SK-N-SH (cell line): ENCODE data around the gene FBXW5. TPM values are rescaled to one million over a fixed set of nuclear protein-coding genes. Genes with fewer than 3 reads are reported as not detected.

ENCODE experiments used
- CTCF ChIA-PET: fragments of 300-600, 350-600 bp; formaldehyde crosslinking; extraction: SDS; loops from one replicate; lab custom pipeline; 2021; lab: Yijun Ruan, JAX
- POLR2A ChIA-PET: fragments of 350-600 bp; sonication (Branson Sonifier 250); formaldehyde crosslinking; extraction: SDS; loops from one replicate; lab custom pipeline; 2020; ENCODE audit warnings: antibody characterized with exemption, inconsistent platforms; lab: Yijun Ruan, JAX
- DNase-seq: peaks from one replicate; pipeline ENCODE4 v3.0.0; 2012
- H2AFZ ChIP-seq: fragments of 200-600 bp; sonication (generic); 2 replicates; pipeline ENCODE4 v1.8.1; 2016; ENCODE audit warnings: antibody characterized with exemption, mild to moderate bottlenecking, low read depth
- H3F3A ChIP-seq: fragments of 200-600 bp; sonication (generic); replicated peaks from 2 replicates; pipeline ENCODE3; 2016; ENCODE audit warnings: antibody characterized with exemption, mild to moderate bottlenecking; ENCODE audit not compliant: insufficient read depth
- H3K27ac ChIP-seq, 2 experiments: fragments of 200-500 bp in 1 of 2; fragments of 200-600 bp in 1 of 2; sonication (Bioruptor generic) in 1 of 2; sonication (generic), shearing (Covaris generic) in 1 of 2; 2 replicates each; pipeline versions ENCODE4 v1.5.1 to v1.6.1; 2014 to 2016; ENCODE audit warnings: low read depth in 2 of 2, inconsistent platforms in 1 of 2, low read length in 1 of 2, mild to moderate bottlenecking in 1 of 2, mixed read lengths in 1 of 2
- H3K27me3 ChIP-seq: fragments of 200-600 bp; sonication (generic), shearing (Covaris generic); 2 replicates; pipeline ENCODE4 v1.6.1; 2016; ENCODE audit warnings: mixed run types; ENCODE audit not compliant: insufficient read depth
- H3K36me3 ChIP-seq, 2 experiments: fragments of 200-500 bp in 1 of 2; fragments of 200-600 bp in 1 of 2; sonication (Bioruptor generic) in 1 of 2; sonication (generic) in 1 of 2; replicated peaks in 1 of 2; 2 replicates each; pipeline versions ENCODE3 to v1.5.1; 2014 to 2016; ENCODE audit warnings: low read length in 1 of 2, mild to moderate bottlenecking in 1 of 2; ENCODE audit not compliant: insufficient read depth in 2 of 2, control insufficient read depth in 1 of 2
- H3K4me1 ChIP-seq, 2 experiments: fragments of 200-500 bp in 1 of 2; fragments of 200-600 bp in 1 of 2; sonication (Bioruptor generic) in 1 of 2; sonication (generic), shearing (Covaris generic) in 1 of 2; 2 replicates each; pipeline versions ENCODE4 v1.5.1 to v1.6.1; 2014 to 2016; ENCODE audit warnings: low read depth in 1 of 2, low read length in 1 of 2, mixed run types in 1 of 2; ENCODE audit not compliant: insufficient read depth in 2 of 2, control insufficient read depth in 1 of 2
- H3K4me2 ChIP-seq: fragments of 200-600 bp; sonication (generic), shearing (Covaris generic); 2 replicates; pipeline ENCODE4 v1.6.1; 2017; ENCODE audit warnings: mixed run types
- H3K4me3 ChIP-seq, 2 experiments: fragments of 200-500 bp in 1 of 2; fragments of 200-600 bp in 1 of 2; sonication (Bioruptor generic) in 1 of 2; sonication (generic), shearing (Covaris generic) in 1 of 2; 2 replicates each; pipeline versions ENCODE4 v1.5.1 to v1.8.1; 2014 to 2016; ENCODE audit warnings: low read depth in 2 of 2, inconsistent platforms in 1 of 2, low read length in 1 of 2, mild to moderate bottlenecking in 1 of 2, mixed read lengths in 1 of 2, moderate library complexity in 1 of 2
- H3K79me2 ChIP-seq: fragments of 200-600 bp; sonication (generic); 2 replicates; pipeline ENCODE4 v1.8.1; 2017; ENCODE audit warnings: mild to moderate bottlenecking; ENCODE audit not compliant: insufficient read depth
- H3K9ac ChIP-seq: fragments of 200-600 bp; sonication (generic); 2 replicates; pipeline ENCODE4 v1.6.1; 2017; ENCODE audit warnings: mixed run types
- H3K9me2 ChIP-seq: fragments of 200-600 bp; sonication (generic); 2 replicates; pipeline ENCODE4 v1.6.1; 2017; ENCODE audit warnings: mixed run types
- H3K9me3 ChIP-seq: fragments of 200-600 bp; sonication (generic); 2 replicates; pipeline ENCODE4 v1.6.1; 2017; ENCODE audit warnings: mixed run types, mild to moderate bottlenecking, moderate library complexity
- H4K20me1 ChIP-seq: fragments of 200-600 bp; sonication (generic); 2 replicates; pipeline ENCODE4 v1.6.1; 2017; ENCODE audit warnings: mild to moderate bottlenecking, mixed run types; ENCODE audit not compliant: insufficient read depth
- EZH2phosphoT487 ChIP-seq: fragments of 200-600 bp; sonication (generic); IDR thresholded peaks from 2 replicates; pipeline ENCODE4 v1.6.1; 2017; ENCODE audit warnings: low read depth, mixed run types, mild to moderate bottlenecking, antibody characterized with exemption, moderate library complexity, borderline replicate concordance
- FOXJ3 ChIP-seq: sonication (generic); formaldehyde crosslinking; IDR thresholded peaks from 2 replicates; pipeline ENCODE4 v1.5.1; 2020; ENCODE audit warnings: mild to moderate bottlenecking, missing genetic modification reagents
- GABPA ChIP-seq: IDR thresholded peaks from 2 replicates; pipeline ENCODE4 v1.4.0; 2012; ENCODE audit warnings: low read depth, mild to moderate bottlenecking
- GATA2 ChIP-seq: sonication (generic); formaldehyde crosslinking; IDR thresholded peaks from 2 replicates; pipeline ENCODE4 v1.5.0; 2020; ENCODE audit warnings: mild to moderate bottlenecking, missing genetic modification reagents
- MXI1 ChIP-seq: IDR thresholded peaks from 2 replicates; pipeline ENCODE4 v1.6.1; 2012; ENCODE audit warnings: mild to moderate bottlenecking, low read depth, low read length, improper control_type of control experiment
- POLR2AphosphoS5 ChIP-seq: IDR thresholded peaks from 2 replicates; pipeline ENCODE4 v1.6.1; 2012; ENCODE audit warnings: low read depth, low read length
- RAD21 ChIP-seq: IDR thresholded peaks from 2 replicates; pipeline ENCODE4 v1.6.1; 2012; ENCODE audit warnings: mild to moderate bottlenecking, low read length
- SIN3A ChIP-seq: IDR thresholded peaks from 2 replicates; pipeline ENCODE4 v1.6.1; 2012; ENCODE audit warnings: low read depth, mild to moderate bottlenecking, low read length, moderate library complexity, borderline replicate concordance
- SMC3 ChIP-seq: IDR thresholded peaks from 2 replicates; pipeline ENCODE4 v1.6.1; 2012; ENCODE audit warnings: low read depth, low read length, improper control_type of control experiment
- TAF1 ChIP-seq: IDR thresholded peaks from 2 replicates; pipeline ENCODE4 v1.6.1; 2012; ENCODE audit warnings: low read depth, mild to moderate bottlenecking, low read length, moderate library complexity, borderline replicate concordance
- TCF12 ChIP-seq: IDR thresholded peaks from 2 replicates; pipeline ENCODE4 v1.4.0; 2012
- TEAD4 ChIP-seq: IDR thresholded peaks from 2 replicates; pipeline ENCODE4 v1.4.0; 2012; ENCODE audit warnings: mild to moderate bottlenecking, borderline replicate concordance; ENCODE audit not compliant: insufficient read depth
- YY1 ChIP-seq: IDR thresholded peaks from 2 replicates; pipeline ENCODE4 v1.4.0; 2012; ENCODE audit warnings: low read depth, mild to moderate bottlenecking
- WGBS: methylation state at CpG from one replicate; pipeline ENCODE4 v1.1.6; 2017; ENCODE audit warnings: low lambda C conversion rate; 5-methylcytosine and 5-hydroxymethylcytosine counted together
- polyA plus RNA-seq, 3 experiments: library from polyadenylated mRNA; depleted of rRNA; stranded (reverse); fragments of >200 nt; gene quantifications; 2 replicates each; pipeline ENCODE4 v1.2.3, GENCODE V29; 2012
- TF ChIP-seq, protein P1 (sequence below): fragments of 150-350 bp; IDR thresholded peaks from 2 replicates; pipeline ENCODE4 v1.6.1; 2017; ENCODE audit warnings: antibody characterized with exemption, low read length, low read depth, borderline replicate concordance
- TF ChIP-seq, protein P2 (sequence below): IDR thresholded peaks from 2 replicates; pipeline ENCODE4 v1.4.0; 2012; ENCODE audit warnings: low read depth, borderline replicate concordance
- TF ChIP-seq, protein P3 (sequence below): fragments of 150-350 bp; IDR thresholded peaks from 2 replicates; pipeline ENCODE4 v1.6.1; 2016; ENCODE audit warnings: mild to moderate bottlenecking, low read depth, low read length

The FBXW5 gene
- polyA plus RNA-seq, 1 of the 3 experiments (the other 2 are of a cell fraction), result 78.9 TPM

DNA sequence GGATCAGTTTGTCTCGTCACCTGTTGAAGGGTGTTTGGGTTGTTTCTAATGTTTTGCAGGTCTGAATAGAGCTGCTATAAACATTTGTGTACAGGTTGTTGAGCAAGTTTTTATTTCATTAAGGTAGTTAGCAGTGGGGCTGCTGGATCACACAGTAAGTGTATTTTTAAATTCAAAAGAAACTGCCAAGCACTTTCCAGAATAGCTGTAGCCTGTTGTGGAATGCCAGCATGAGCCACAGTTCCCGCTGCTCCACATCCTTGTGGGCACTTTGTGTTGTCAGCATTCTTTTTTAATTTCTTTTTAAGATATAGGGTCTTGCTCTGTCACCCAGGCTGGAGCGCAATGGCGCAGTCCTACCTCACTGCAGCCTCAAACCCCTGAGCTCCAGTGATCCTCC lies 14.5 kb downstream of the FBXW5 start (continued):
- TF ChIP-seq, protein P1, sequence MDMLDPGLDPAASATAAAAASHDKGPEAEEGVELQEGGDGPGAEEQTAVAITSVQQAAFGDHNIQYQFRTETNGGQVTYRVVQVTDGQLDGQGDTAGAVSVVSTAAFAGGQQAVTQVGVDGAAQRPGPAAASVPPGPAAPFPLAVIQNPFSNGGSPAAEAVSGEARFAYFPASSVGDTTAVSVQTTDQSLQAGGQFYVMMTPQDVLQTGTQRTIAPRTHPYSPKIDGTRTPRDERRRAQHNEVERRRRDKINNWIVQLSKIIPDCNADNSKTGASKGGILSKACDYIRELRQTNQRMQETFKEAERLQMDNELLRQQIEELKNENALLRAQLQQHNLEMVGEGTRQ, result no peak
- TF ChIP-seq MXI1 (no peak), RAD21 (no peak), TEAD4 (no peak), POLR2AphosphoS5 (no peak)
- TF ChIP-seq, protein P2, sequence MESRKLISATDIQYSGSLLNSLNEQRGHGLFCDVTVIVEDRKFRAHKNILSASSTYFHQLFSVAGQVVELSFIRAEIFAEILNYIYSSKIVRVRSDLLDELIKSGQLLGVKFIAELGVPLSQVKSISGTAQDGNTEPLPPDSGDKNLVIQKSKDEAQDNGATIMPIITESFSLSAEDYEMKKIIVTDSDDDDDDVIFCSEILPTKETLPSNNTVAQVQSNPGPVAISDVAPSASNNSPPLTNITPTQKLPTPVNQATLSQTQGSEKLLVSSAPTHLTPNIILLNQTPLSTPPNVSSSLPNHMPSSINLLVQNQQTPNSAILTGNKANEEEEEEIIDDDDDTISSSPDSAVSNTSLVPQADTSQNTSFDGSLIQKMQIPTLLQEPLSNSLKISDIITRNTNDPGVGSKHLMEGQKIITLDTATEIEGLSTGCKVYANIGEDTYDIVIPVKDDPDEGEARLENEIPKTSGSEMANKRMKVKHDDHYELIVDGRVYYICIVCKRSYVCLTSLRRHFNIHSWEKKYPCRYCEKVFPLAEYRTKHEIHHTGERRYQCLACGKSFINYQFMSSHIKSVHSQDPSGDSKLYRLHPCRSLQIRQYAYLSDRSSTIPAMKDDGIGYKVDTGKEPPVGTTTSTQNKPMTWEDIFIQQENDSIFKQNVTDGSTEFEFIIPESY, result no peak
- TF ChIP-seq, protein P3, sequence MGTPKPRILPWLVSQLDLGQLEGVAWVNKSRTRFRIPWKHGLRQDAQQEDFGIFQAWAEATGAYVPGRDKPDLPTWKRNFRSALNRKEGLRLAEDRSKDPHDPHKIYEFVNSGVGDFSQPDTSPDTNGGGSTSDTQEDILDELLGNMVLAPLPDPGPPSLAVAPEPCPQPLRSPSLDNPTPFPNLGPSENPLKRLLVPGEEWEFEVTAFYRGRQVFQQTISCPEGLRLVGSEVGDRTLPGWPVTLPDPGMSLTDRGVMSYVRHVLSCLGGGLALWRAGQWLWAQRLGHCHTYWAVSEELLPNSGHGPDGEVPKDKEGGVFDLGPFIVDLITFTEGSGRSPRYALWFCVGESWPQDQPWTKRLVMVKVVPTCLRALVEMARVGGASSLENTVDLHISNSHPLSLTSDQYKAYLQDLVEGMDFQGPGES, result no peak

DNA sequence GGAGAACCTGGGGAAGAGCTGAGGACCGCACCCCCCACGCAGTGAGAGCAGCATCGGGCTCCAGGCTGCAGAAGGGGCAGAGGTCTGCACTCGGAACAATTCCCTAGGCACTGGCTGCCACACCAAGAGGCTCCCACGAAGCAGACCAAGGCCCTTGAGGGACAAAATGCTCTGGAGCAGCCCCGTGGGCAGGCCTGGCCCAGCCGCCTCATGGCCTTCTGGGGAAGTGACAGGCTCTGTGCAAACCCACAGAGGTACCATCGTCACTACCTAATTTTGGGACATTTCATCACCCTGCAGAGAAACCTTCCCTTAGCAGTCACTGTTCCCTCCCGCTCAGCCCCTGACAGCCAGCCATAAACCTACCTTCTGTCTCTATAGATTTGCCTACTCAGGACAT lies 15.9 kb downstream of the FBXW5 start:
- Histone ChIP-seq H3K9ac (no peak overlapping the region), H2AFZ (no peak overlapping the region), H4K20me1 (no peaks in the 10 kb centered on the region), H3K27me3 (no peaks in the 10 kb centered on the region), H3K9me3 (no peaks in the 10 kb centered on the region), H3K36me3 (peaks cover 9 to 14% of the 10 kb centered on the region in 2 experiments), H3K79me2 (no peaks in the 10 kb centered on the region), H3K27ac (no peak overlapping the region), H3K4me3 (no peak overlapping the region), H3K9me2 (no peaks in the 10 kb centered on the region), H3K4me2 (no peak overlapping the region), H3F3A (no peaks in the 10 kb centered on the region), H3K4me1 (no peaks in the 10 kb centered on the region; a peak in 1 of 4 replicates)
- no peak for TF ChIP-seq GATA2 (CRISPR knock-in tag)
- no peak for TF ChIP-seq RAD21
- no peak for TF ChIP-seq SMC3
- TF ChIP-seq TAF1, result no peak
- TF ChIP-seq TEAD4, result no peak
- no peak for TF ChIP-seq TCF12
- no peak for TF ChIP-seq SIN3A
- TF ChIP-seq FOXJ3 (CRISPR knock-in tag), result no peak
- TF ChIP-seq GABPA, result no peak
- no peak for TF ChIP-seq EZH2phosphoT487
- no peak for TF ChIP-seq YY1
- CTCF ChIA-PET, result interaction anchor here (1.4 to 4.2 kb wide), 2 partner anchors 9 to 16 kb away, joined by 4 to 19 read pairs; partner anchors contain the start of genes C8G and FBXW5
- no peak for DNase-seq
- 92% methylated on average over 2 of the region's 9 CpGs for WGBS
- POLR2A ChIA-PET, result no interaction called here
